HG02759 (cell line): ENCODE data around the gene RNF144A.
"Not testable (repeated sequence)": the region's sequence is repeated elsewhere in the genome, so short reads cannot be mapped to it uniquely, and the experiment has no call there.

Experiments
- ATAC-seq: cut with Tn5 transposase; IDR thresholded peaks from one replicate; pipeline ENCODE4 v1.9.1; 2021; ENCODE audit warnings: mild to moderate bottlenecking, moderate library complexity; ENCODE audit not compliant: unreplicated experiment

RNF144A gene

GRCh38 chr2:6927186-6927585 is 10.0 kb downstream of the RNF144A start:
- no peak for ATAC-seq

GRCh38 chr2:6927753-6928152 is 10.5 kb downstream of the RNF144A start:
- no peak for ATAC-seq

GRCh38 chr2:6928452-6928851 is 11.2 kb downstream of the RNF144A start:
- ATAC-seq = no peak

DNA sequence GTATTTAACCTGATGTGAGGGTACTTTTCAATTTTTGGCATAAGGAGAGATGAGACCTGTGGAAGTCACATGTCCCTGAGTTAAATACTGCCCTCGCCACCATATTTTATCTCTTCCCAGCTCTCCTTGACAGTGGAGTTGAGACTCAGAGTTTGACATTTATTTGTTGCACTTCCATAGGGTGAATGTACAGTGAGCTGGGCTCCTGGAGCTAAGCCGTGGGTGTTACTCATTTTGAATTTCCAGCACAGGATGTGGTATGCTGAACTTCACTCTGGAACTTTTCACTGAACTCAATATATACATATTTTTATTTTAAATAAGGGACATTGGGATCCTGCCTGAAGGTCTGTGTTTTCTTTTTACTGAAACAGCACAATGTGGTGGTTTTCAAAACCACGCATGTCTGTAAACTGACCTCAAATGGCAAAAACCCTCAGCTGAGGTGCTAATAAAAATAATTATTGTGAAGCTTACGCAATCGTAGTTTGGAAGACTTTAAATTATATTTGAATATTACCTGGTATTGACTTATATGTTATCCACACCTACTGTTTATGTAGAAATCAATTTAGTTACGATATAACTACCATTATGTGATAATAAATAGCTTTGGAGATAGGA is 12.1 kb downstream of the RNF144A start:
- no peak for ATAC-seq

DNA sequence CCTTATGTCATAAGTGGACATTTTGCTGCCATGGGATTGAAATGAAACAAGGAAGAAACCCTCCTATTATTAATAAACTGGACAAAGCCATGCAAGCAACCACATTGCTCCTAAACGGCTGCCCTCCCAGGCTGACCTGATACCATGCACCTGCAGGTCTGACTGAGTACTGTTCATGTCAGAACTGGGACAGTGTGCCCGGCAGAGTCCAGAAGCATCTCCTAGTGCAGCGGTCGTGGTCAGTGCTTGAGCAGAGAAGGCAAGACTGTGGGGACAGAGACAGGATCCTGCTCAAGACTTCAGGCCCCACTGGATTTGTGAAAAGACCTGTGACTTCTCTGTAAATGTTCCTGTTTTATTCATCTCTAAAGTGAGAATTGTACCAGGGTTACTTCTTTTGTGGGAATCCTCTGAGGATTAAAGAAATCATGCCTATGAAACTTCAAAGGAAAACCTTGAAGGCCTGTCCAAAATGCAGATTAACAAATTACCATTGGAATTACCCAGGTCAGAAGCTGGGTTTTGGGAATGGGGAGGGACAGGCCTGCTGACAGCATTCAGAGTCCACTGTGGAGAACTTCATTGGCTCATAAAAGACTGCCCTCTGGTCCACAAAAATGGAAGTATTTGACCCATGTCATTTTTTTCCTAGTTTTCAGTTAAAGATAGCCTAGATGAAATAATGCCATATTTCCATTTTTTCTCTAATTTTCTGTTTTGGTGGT is 13.9 kb downstream of the RNF144A start:
- no peak for ATAC-seq

DNA sequence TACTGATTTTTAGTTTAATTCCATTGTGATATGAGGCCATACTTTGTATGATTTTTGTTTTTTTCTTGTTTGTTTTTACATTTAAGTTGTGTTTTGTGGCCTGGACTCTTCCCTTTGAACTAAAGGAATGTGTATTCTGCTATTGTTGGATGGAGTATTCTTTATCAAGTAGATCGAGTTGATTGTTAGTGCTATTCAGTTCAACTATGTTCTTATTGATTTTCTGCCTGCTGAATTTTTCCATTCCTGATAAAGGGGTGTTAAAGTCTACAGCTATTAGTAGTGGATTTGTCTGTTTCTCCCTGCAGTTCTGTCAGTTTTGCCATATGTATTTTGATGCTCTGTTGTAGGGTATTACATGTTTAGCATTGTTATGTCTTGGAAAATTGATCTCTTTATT is 14.5 kb downstream of the RNF144A start:
- ATAC-seq = no peak

GRCh38 chr2:6932206-6932605 is 15.0 kb downstream of the RNF144A start:
- no peak for ATAC-seq

DNA sequence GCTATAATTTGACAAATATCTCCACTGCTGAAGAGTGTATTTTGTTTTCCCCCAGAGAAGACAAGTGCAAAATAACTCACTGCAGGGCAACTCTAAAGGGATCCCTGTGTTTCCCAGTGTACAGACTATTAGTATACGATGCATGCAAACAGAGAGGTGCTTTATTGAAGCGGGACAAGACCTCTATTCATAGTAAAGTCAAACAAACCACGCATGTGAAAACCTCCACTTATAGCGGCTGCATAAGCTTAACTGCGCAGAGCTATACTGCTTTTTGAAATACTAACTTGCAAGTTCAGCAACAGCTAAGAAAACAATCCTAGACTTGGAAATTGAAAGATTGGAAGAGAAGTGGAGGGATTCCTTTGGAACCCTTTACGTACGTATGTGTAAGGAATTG is 15.6 kb downstream of the RNF144A start:
- ATAC-seq = no peak

GRCh38 chr2:6933911-6934310 is 16.7 kb downstream of the RNF144A start:
- no peak for ATAC-seq

DNA sequence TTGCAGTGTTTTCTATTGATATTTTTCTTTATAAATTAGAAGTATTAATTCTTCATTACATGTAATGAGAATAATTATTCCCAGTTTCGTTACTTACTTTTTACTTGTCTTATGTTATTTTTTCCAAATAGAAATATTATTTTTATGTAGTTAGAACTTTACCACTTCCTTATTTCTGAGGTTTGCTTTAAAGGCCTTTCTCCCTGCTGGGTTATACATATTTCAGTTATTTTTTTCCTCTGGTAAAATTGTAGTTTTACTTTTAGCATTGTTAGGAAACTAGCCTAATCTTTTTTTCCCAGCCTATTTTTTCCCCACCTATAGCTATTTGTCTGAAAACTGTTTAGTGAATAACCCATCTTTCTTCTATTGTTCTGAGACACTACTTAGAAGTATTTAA is 17.1 kb downstream of the RNF144A start:
- ATAC-seq = no peak

- no peak for ATAC-seq
These were observed 17.8 kb downstream of the RNF144A start for GRCh38 chr2:6934758-6935651.

DNA sequence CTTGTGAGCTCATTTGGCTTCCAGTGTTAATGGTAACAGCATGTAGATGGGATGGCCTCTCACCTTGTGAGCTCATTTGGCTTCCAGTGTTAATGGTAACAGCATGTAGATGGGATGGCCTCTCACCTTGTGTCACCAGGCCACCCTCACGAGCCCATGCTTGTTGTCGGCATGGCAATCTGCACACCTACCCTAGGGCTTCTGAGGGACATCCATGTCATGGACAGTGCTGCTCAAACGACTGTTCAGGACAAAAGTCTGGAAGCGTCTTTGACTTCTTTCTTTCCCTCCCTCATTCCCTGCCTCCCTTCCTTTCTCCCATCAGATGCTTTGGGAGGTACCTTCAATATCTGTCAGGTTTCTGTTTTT is 18.4 kb downstream of the RNF144A start:
- not testable (repeated sequence) for ATAC-seq

GRCh38 chr2:6937157-6937556 is 19.9 kb downstream of the RNF144A start:
- no peak for ATAC-seq

DNA sequence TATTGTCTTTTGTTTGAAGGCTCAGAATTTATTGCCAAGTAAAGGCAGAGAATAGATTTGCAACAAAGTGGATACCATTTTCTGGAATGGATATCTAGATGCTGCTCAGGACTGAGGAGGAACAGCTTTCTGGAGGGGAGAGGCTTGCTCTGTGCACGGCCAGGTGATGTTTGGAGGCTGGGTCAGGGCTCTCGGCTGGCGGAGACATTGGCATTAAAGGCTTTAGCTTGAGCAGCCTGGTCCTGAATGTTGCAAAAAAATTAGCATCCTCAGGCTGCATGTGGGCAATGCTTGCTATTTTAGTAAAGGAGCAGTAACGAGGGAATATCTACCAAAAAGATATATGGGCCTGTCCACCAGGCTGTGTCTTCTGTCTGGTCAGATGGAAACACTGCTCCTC is 20.4 kb downstream of the RNF144A start:
- ATAC-seq = no peak

DNA sequence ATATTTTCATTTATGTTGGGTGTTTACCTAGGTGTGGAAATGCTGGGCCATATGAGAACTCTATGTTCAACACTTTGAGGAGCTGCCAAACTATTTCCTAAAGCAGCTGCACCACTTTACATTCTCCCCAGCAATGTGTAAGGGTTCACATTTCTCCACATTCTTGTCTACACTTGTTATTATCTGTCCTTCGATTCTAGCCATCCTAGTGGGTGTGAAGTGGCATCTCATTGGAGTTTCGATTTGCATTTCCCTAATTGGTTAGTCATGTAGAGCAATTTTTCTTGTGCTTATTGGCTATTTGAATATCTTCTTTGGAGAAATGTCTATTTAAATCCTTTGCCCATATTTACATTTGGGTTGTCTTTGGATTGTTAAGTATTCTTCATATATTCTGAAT is 21.9 kb downstream of the RNF144A start:
- ATAC-seq = no peak

DNA sequence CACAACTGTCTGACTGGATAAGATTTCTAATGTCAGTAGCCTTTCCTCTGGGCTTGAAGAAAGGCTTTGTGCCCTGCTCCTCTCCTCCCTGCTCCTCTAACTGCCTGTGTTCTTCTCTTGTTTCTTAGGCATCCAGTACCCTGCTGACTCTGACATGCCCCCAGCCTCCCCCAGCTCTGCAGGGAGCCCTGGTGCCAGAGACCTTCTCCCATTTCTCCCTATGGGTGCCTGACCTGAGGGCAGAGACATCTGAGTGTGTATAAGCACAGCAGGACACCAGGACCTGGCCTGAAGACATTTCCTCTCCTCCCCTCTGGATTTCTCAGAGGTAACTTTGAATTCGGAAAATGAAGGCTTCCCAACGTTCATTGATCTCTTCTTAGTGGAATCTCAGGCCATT is 23.6 kb downstream of the RNF144A start:
- no peak for ATAC-seq

- no peak for ATAC-seq
These were observed 24.3 kb downstream of the RNF144A start for GRCh38 chr2:6941299-6942046.

GRCh38 chr2:6942848-6943247 is 25.6 kb downstream of the RNF144A start:
- ATAC-seq = no peak

DNA sequence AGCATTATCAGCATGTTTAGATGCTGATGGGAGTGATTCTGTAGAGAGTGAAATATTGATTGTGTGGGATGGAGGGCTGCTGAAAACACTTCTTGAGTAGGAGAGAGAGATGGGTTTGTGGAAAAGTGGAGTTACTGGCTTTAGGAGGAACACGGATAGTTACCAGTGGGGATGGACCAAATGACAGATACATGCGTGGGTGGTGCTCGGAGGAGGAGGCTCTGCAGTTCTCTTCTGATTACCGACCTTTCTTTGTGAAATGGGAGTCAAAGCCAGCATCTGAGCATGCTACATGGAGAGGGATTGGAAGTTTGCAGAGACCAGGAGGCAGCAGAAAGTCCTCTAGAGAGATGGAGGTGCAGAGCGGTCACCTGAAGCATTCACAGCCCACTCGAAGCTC is 26.3 kb downstream of the RNF144A start:
- ATAC-seq = no peak

- no peak for ATAC-seq
These were observed 26.8 kb downstream of the RNF144A start for GRCh38 chr2:6943971-6944370.

- ATAC-seq = no peak
These were observed 27.3 kb downstream of the RNF144A start for GRCh38 chr2:6944555-6944954.
